ENCODE results near the gene CLIC5.

- TF ChIP-seq, protein P1, sequence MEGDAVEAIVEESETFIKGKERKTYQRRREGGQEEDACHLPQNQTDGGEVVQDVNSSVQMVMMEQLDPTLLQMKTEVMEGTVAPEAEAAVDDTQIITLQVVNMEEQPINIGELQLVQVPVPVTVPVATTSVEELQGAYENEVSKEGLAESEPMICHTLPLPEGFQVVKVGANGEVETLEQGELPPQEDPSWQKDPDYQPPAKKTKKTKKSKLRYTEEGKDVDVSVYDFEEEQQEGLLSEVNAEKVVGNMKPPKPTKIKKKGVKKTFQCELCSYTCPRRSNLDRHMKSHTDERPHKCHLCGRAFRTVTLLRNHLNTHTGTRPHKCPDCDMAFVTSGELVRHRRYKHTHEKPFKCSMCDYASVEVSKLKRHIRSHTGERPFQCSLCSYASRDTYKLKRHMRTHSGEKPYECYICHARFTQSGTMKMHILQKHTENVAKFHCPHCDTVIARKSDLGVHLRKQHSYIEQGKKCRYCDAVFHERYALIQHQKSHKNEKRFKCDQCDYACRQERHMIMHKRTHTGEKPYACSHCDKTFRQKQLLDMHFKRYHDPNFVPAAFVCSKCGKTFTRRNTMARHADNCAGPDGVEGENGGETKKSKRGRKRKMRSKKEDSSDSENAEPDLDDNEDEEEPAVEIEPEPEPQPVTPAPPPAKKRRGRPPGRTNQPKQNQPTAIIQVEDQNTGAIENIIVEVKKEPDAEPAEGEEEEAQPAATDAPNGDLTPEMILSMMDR (IDR thresholded peaks at IDR 0.05), result no peak
- TF ChIP-seq POLR2A (IDR thresholded peaks at IDR 0.05), result no peak
These were observed 111.7 kb downstream of the CLIC5 start for GRCh38 chr6:45903959-45904358.
